ENCODE results near the gene LINGO1. TPM values are rescaled to one million over a fixed set of nuclear protein-coding genes. Genes with fewer than 3 reads are reported as not detected.

The LINGO1 gene
- total and polyA plus RNA-seq, 4 donors: 0.33 to 5.1 (median 0.88) TPM

GRCh38 chr15:77649017-77649416 lies 16.3 kb upstream of the LINGO1 start:
- Histone ChIP-seq H3K27me3 (ENCODE audit: control insufficient read depth in 3 of 3, insufficient read depth in 3 of 3, low read length in 2 of 3) (no peaks in the 10 kb centered on the region), H3K9me3 (ENCODE audit: control insufficient read depth in 4 of 4, insufficient read depth in 3 of 4, low read length in 3 of 4) (peaks cover 0 to 5% (median 1%) of the 10 kb centered on the region in 4 donors), H3K27ac (ENCODE audit: low read depth in 1 of 2, low read length in 1 of 2) (no peak overlapping the region), H3K36me3 (ENCODE audit: control insufficient read depth in 4 of 4, insufficient read depth in 4 of 4, low read length in 4 of 4) (no peaks in the 10 kb centered on the region), H3K9ac (ENCODE audit: insufficient read depth in 1 of 2, low read length in 2 of 2) (no peak overlapping the region), H3K4me1 (ENCODE audit: control insufficient read depth in 5 of 5, insufficient read depth in 5 of 5, low read length in 5 of 5) (no peaks in the 10 kb centered on the region), H3K4me3 (no peak overlapping the region)
- ATAC-seq (ENCODE audit: insufficient read depth, low FRiP score): no peak
- WGBS, 2 donors: 83 to 97% methylated on average over 6 of the region's 6 CpGs
- TF ChIP-seq CTCF (IDR thresholded peaks at IDR 0.05; ENCODE audit: control extremely low read depth, extremely low read depth): no peak
- DNase-seq: no peak

DNA sequence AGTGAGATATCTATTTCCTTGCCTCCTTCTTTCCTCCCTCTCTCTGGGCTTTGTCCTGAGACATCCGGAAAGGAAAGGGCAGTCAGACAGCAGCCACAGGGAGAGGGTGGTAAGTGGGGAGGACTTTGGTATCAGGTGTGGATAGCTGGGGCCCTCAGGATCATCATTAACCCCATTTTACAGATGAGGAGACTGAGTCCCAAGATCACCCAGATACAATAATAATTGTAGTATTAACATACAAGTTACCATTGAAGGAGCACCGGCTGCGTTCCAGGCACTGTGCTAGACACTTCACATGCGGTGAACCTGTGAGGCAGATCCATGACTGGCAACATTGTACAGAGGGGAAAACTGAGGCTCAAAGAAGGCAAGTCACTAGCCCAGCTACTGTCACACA lies 15.2 kb upstream of the LINGO1 start:
- no peak overlapping the region for H3K4me3 ChIP-seq
- 92 to 100% methylated on average over 4 of the region's 4 CpGs for WGBS, 2 donors
- no peak overlapping the region for H3K9ac ChIP-seq (ENCODE audit: insufficient read depth in 1 of 2, low read length in 2 of 2)
- H3K9me3 ChIP-seq (ENCODE audit: control insufficient read depth in 4 of 4, insufficient read depth in 3 of 4, low read length in 3 of 4): no peaks in the 10 kb centered on the region
- H3K27me3 ChIP-seq (ENCODE audit: control insufficient read depth in 3 of 3, insufficient read depth in 3 of 3, low read length in 2 of 3): no peaks in the 10 kb centered on the region
- TF ChIP-seq CTCF (IDR thresholded peaks at IDR 0.05; ENCODE audit: control extremely low read depth, extremely low read depth): no peak
- no peak for DNase-seq
- no peak for ATAC-seq (ENCODE audit: insufficient read depth, low FRiP score)
- no peak overlapping the region for H3K27ac ChIP-seq (ENCODE audit: low read depth in 1 of 2, low read length in 1 of 2)
- H3K36me3 ChIP-seq (ENCODE audit: control insufficient read depth in 4 of 4, insufficient read depth in 4 of 4, low read length in 4 of 4): no peaks in the 10 kb centered on the region
- no peaks in the 10 kb centered on the region for H3K4me1 ChIP-seq (ENCODE audit: control insufficient read depth in 5 of 5, insufficient read depth in 5 of 5, low read length in 5 of 5)

DNA sequence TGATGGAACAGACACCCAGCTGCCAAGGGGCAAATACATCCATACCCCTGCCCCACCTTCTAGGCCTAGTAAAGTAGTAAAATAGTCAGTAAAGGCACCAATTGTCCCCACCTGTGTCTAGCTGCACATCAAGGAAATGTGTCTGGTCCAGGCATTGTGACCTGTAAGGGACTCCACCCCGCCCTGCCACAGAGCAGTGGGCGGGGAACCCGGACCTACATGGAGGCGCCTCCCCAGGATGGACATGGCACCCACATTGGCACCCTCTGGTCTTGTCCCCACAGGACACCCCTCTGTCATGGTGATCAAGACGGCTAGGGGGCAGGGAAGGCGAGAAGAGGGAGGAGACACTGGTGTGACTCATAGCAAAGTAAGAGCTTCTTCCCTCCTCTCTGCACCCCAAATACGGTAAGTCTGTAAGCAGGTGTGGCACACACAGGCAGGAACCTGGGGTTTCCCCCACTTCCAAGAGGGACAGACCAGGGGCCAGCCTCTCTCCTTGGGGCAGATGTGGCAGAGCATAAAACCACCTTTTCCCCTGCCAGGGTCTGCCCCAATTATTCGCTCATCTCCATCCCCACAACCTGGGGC lies 13.5 kb upstream of the LINGO1 start:
- Histone ChIP-seq H3K4me3 (no peak overlapping the region), H3K9me3 (ENCODE audit: control insufficient read depth in 4 of 4, insufficient read depth in 3 of 4, low read length in 3 of 4) (no peaks in the 10 kb centered on the region), H3K27ac (ENCODE audit: low read depth in 1 of 2, low read length in 1 of 2) (no peak overlapping the region), H3K4me1 (ENCODE audit: control insufficient read depth in 5 of 5, insufficient read depth in 5 of 5, low read length in 5 of 5) (no peaks in the 10 kb centered on the region), H3K36me3 (ENCODE audit: control insufficient read depth in 4 of 4, insufficient read depth in 4 of 4, low read length in 4 of 4) (no peaks in the 10 kb centered on the region), H3K27me3 (ENCODE audit: control insufficient read depth in 3 of 3, insufficient read depth in 3 of 3, low read length in 2 of 3) (no peaks in the 10 kb centered on the region), H3K9ac (ENCODE audit: insufficient read depth in 1 of 2, low read length in 2 of 2) (no peak overlapping the region)
- DNase-seq: no peak
- no peak for TF ChIP-seq CTCF (IDR thresholded peaks at IDR 0.05; ENCODE audit: control extremely low read depth, extremely low read depth)
- no peak for ATAC-seq (ENCODE audit: insufficient read depth, low FRiP score)
- WGBS, 2 donors: 86 to 87% methylated on average over 8 of the region's 8 CpGs

DNA sequence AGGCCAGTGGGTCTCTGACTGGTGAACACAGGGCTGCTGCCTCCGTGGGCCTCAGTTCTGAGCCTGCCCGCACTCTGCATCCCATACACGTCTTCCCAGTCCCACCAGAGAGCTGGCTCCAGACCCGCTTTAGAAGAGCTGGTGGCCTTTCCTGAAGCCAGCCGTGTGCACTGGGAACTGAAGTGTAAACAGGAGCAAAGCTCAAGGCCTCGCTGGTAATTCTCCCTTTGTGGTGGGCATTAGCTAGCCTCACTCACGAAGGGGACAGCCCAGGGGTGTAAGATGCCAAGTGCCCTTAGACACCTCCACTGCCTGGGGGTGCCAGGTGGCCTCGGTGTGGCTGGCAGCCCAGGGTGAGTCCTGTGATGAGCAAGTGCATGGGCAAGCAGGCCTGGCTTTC lies 12.9 kb upstream of the LINGO1 start:
- Histone ChIP-seq H3K27ac (ENCODE audit: low read depth in 1 of 2, low read length in 1 of 2) (no peak overlapping the region), H3K36me3 (ENCODE audit: control insufficient read depth in 4 of 4, insufficient read depth in 4 of 4, low read length in 4 of 4) (no peaks in the 10 kb centered on the region), H3K4me1 (ENCODE audit: control insufficient read depth in 5 of 5, insufficient read depth in 5 of 5, low read length in 5 of 5) (no peaks in the 10 kb centered on the region), H3K9me3 (ENCODE audit: control insufficient read depth in 4 of 4, insufficient read depth in 3 of 4, low read length in 3 of 4) (no peaks in the 10 kb centered on the region), H3K4me3 (no peak overlapping the region), H3K9ac (ENCODE audit: insufficient read depth in 1 of 2, low read length in 2 of 2) (no peak overlapping the region), H3K27me3 (ENCODE audit: control insufficient read depth in 3 of 3, insufficient read depth in 3 of 3, low read length in 2 of 3) (no peaks in the 10 kb centered on the region)
- ATAC-seq (ENCODE audit: insufficient read depth, low FRiP score): no peak
- TF ChIP-seq CTCF (IDR thresholded peaks at IDR 0.05; ENCODE audit: control extremely low read depth, extremely low read depth): no peak
- 82 to 88% methylated on average over 8 of the region's 8 CpGs for WGBS, 2 donors
- DNase-seq: no peak
